Measurements from ENCODE around the gene LMTK3.

LMTK3 gene

GRCh38 chr19:48466561-48467325, 44.9 kb downstream of the LMTK3 start:
- Mint-ChIP-seq H3K9me3 (no peaks in the 10 kb centered on the region), H3K27me3 (no peaks in the 10 kb centered on the region), H3K36me3 (ENCODE audit: low read depth) (peaks cover 13% of the 10 kb centered on the region), H3K27ac (no peak overlapping the region), H3K4me3 (no peak overlapping the region), H3K4me1 (ENCODE audit: low read depth) (peaks cover 29% of the 10 kb centered on the region)

DNA sequence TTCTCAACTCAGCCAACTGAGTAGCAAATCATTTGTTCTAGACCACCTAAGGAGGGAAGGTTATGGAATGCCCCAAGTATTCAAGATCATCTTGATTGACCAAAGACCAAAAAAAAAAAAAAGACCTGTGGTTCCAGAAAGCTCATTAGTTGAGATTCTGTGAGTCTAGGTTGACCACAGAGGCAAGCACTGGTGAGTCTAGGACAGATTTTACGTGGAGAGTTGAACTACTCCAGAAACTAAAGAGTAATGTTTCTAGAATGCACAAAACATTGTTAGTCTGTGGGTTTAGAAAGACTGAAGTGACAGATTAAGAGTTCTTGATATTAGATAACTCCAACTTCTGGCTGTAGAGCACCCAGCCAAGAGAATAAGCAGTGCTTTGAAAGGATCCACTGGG, 46.4 kb downstream of the LMTK3 start:
- Mint-ChIP-seq H3K27me3 (no peaks in the 10 kb centered on the region), H3K27ac (no peak overlapping the region), H3K9me3 (no peaks in the 10 kb centered on the region), H3K36me3 (ENCODE audit: low read depth) (peaks cover 13% of the 10 kb centered on the region), H3K4me3 (no peak overlapping the region), H3K4me1 (ENCODE audit: low read depth) (peaks cover 23% of the 10 kb centered on the region)

DNA sequence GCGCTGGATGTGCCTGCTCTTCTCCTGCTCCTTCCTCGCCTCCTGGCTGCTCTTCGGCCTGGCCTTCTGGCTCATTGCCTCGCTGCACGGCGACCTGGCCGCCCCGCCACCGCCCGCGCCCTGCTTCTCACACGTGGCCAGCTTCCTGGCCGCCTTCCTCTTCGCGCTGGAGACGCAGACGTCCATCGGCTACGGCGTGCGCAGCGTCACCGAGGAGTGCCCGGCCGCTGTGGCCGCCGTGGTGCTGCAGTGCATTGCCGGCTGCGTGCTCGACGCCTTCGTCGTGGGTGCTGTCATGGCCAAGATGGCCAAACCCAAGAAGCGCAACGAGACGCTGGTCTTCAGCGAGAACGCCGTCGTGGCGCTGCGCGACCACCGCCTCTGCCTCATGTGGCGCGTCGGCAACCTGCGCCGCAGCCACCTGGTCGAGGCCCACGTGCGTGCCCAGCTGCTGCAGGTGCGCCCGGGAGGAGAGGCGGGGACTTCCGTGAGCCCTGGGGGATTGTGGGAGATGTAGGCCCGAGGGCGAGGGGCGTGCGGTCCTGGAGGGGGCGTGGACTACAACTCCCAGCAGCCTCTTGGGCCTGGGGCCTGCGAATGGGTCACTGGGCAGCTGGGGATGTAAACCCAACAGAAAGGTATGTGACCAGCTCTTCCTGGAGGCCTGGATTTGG, 49.5 kb downstream of the LMTK3 start:
- H3K9me3 Mint-ChIP-seq = no peaks in the 10 kb centered on the region
- peaks cover 4% of the 10 kb centered on the region for H3K4me1 Mint-ChIP-seq (ENCODE audit: low read depth)
- H3K27me3 Mint-ChIP-seq = no peaks in the 10 kb centered on the region
- H3K4me3 Mint-ChIP-seq = no peak overlapping the region
- no peak overlapping the region for H3K27ac Mint-ChIP-seq
- peaks cover 27% of the 10 kb centered on the region for H3K36me3 Mint-ChIP-seq (ENCODE audit: low read depth)

- Mint-ChIP-seq H3K27me3 (no peaks in the 10 kb centered on the region), H3K9me3 (no peaks in the 10 kb centered on the region), H3K4me3 (no peak overlapping the region), H3K36me3 (ENCODE audit: low read depth) (peaks cover 30% of the 10 kb centered on the region), H3K4me1 (ENCODE audit: low read depth) (peaks cover 4% of the 10 kb centered on the region), H3K27ac (no peak overlapping the region)
Measured at GRCh38 chr19:48461651-48461981, 50.0 kb downstream of the LMTK3 start.

- Mint-ChIP-seq H3K9me3 (no peaks in the 10 kb centered on the region), H3K36me3 (ENCODE audit: low read depth) (peaks cover 32% of the 10 kb centered on the region), H3K27ac (no peak overlapping the region), H3K27me3 (no peaks in the 10 kb centered on the region), H3K4me3 (no peak overlapping the region), H3K4me1 (ENCODE audit: low read depth) (no peaks in the 10 kb centered on the region)
Measured at GRCh38 chr19:48458016-48458415, 53.6 kb downstream of the LMTK3 start.

GRCh38 chr19:48456864-48457263, 54.8 kb downstream of the LMTK3 start:
- Mint-ChIP-seq H3K4me1 (ENCODE audit: low read depth) (no peaks in the 10 kb centered on the region), H3K27me3 (no peaks in the 10 kb centered on the region), H3K27ac (no peak overlapping the region), H3K9me3 (no peaks in the 10 kb centered on the region), H3K4me3 (no peak overlapping the region), H3K36me3 (ENCODE audit: low read depth) (peaks cover 35% of the 10 kb centered on the region)

DNA sequence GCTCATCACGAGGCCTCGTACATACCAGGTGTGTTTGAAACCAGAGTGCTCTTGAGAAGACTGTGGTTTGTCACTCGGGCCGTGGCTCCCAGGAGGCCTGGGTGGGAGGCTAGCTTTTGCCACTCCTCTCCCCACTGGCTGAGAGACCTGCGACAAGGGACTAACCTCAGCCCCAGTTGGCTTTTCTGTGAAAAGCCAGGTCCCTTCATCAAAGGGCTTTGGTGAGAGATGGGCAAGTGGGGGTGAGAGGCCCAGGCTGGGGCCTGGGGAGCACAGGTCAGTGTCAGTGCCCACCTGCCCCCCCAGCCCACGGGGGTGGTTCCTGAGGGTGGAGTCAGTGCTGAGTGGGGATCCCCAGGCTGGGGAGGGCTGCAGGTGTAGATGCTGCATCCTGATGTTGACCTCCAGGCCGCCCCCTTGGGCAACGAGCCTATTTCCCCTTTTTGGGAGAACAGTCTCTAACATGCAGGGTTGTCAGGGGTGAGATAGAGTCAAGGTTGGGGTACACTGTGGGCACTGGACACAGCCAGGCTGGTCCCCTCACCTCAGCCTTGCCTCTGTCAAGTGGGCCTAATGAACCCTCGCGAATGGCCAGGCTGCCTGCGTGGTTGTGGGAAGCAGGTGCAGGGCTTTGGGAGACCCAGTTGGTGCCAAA, 55.6 kb downstream of the LMTK3 start:
- Mint-ChIP-seq H3K9me3 (no peaks in the 10 kb centered on the region), H3K27me3 (no peaks in the 10 kb centered on the region), H3K4me3 (no peak overlapping the region), H3K36me3 (ENCODE audit: low read depth) (peaks cover 43% of the 10 kb centered on the region), H3K27ac (no peak overlapping the region), H3K4me1 (ENCODE audit: low read depth) (no peaks in the 10 kb centered on the region)

GRCh38 chr19:48455171-48455907, 56.3 kb downstream of the LMTK3 start, which contains the start of gene KCNJ14:
Gene KCNJ14, plus strand, starts transcription at chr19:48455574. Its CDS starts 6,151 bp downstream, at chr19:48461725.
- Mint-ChIP-seq H3K27me3 (no peaks in the 10 kb centered on the region), H3K9me3 (no peaks in the 10 kb centered on the region), H3K4me3 (no peak within 1 kb of the TSS), H3K4me1 (ENCODE audit: low read depth) (no peaks in the 10 kb centered on the region), H3K27ac (no peak within 1 kb of the TSS), H3K36me3 (ENCODE audit: low read depth) (peaks cover 44% of the 10 kb centered on the region)

DNA sequence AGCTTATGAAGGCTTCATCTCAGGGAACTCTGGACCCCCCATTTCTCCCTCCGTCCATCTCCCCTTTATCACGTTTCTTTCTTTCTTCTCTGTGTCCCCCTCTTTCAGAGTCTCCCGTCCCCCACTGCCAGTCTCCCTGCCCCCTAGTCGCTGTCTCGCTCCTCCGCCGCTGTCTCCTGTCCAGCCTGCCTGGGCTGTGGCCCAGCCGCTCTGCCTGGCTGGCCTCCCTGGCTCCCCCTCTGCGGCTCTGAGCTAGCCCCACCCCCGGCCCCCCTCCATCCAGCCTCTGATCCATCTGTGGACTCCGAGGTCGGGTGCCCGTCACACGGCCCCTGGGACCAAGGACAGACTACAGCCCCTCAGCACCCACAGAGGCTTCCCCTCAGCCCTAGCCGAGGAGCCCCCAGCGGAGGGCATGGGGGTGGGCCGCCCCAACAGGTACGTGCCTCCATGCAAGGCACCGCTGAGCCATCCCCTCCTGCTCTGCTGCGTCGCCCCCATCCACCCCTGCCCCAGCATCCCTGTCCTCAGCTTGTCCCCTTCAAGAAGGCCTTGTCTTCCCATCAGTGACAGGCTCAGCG, 57.4 kb downstream of the LMTK3 start:
- H3K27ac Mint-ChIP-seq = no peak overlapping the region
- no peaks in the 10 kb centered on the region for H3K9me3 Mint-ChIP-seq
- H3K27me3 Mint-ChIP-seq = no peaks in the 10 kb centered on the region
- no peaks in the 10 kb centered on the region for H3K4me1 Mint-ChIP-seq (ENCODE audit: low read depth)
- peaks cover 49% of the 10 kb centered on the region for H3K36me3 Mint-ChIP-seq (ENCODE audit: low read depth)
- H3K4me3 Mint-ChIP-seq = no peak overlapping the region

DNA sequence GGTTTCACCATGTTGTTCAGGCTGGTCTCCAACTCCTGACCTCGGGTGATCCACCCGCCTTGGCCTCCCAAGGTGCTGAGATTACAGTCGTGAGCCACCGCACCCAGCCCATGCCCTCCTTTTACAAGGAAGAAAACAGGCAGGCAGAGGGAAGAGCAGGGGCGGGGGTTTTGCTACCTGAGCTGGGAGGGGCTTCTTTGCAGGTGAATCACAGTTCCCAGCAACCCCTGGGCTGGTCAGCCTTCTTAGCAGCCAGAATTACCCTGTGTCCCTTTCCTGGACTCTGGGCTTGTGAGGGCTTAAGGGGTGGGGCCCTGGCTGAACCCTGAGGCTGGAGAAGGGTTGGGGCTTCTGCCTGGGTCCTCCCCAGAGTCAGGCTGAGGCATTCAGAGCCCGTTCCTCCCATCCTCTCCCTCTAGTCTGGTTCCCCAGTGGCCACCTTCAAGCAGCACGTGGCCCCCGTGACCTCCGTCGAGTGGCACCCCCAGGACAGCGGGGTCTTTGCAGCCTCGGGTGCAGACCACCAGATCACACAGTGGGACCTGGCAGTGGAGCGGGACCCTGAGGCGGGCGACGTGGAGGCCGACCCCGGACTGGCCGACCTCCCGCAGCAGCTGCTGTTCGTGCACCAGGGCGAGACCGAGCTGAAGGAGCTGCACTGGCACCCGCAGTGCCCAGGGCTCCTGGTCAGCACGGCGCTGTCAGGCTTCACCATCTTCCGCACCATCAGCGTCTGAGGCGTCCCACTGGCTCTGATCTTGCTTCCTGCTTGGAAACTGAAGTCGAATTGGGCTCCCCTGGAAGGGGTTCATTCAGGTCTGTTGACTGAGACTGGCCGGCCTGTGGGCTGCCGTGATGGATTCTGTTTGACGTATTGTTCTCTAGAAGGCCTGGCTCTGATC, 59.1 kb downstream of the LMTK3 start:
- H3K36me3 Mint-ChIP-seq (ENCODE audit: low read depth) = peaks cover 56% of the 10 kb centered on the region
- H3K27ac Mint-ChIP-seq = no peak overlapping the region
- no peaks in the 10 kb centered on the region for H3K27me3 Mint-ChIP-seq
- no peaks in the 10 kb centered on the region for H3K9me3 Mint-ChIP-seq
- peaks cover 9% of the 10 kb centered on the region for H3K4me1 Mint-ChIP-seq (ENCODE audit: low read depth)
- no peak overlapping the region for H3K4me3 Mint-ChIP-seq

GRCh38 chr19:48451624-48452023, 60.0 kb downstream of the LMTK3 start:
- peaks cover 53% of the 10 kb centered on the region for H3K36me3 Mint-ChIP-seq (ENCODE audit: low read depth)
- no peak overlapping the region for H3K27ac Mint-ChIP-seq
- no peak overlapping the region for H3K4me3 Mint-ChIP-seq
- no peaks in the 10 kb centered on the region for H3K27me3 Mint-ChIP-seq
- H3K4me1 Mint-ChIP-seq (ENCODE audit: low read depth) = peaks cover 14% of the 10 kb centered on the region
- H3K9me3 Mint-ChIP-seq = no peaks in the 10 kb centered on the region

DNA sequence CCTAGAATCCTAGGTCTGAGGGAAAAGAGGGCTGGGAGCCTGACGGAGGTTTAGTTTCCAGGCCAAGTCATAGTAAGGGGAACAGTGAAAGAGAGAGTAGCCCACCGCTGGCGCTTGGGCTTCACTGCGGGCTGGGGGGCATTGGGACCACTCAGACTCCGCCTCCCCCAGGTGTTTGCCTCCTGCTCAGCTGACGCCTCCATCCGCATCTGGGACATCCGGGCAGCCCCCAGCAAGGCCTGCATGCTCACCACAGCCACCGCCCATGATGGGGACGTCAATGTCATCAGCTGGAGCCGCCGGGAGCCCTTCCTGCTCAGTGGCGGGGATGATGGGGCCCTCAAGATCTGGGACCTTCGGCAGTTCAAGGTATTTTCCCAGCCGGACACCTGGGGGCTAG, 60.8 kb downstream of the LMTK3 start:
- H3K27me3 Mint-ChIP-seq = no peaks in the 10 kb centered on the region
- no peaks in the 10 kb centered on the region for H3K9me3 Mint-ChIP-seq
- peaks cover 21% of the 10 kb centered on the region for H3K4me1 Mint-ChIP-seq (ENCODE audit: low read depth)
- peaks cover 60% of the 10 kb centered on the region for H3K36me3 Mint-ChIP-seq (ENCODE audit: low read depth)
- H3K4me3 Mint-ChIP-seq = no peak overlapping the region
- H3K27ac Mint-ChIP-seq = no peak overlapping the region

- peaks cover 61% of the 10 kb centered on the region for H3K36me3 Mint-ChIP-seq (ENCODE audit: low read depth)
- no peak overlapping the region for H3K4me3 Mint-ChIP-seq
- no peak overlapping the region for H3K27ac Mint-ChIP-seq
- H3K9me3 Mint-ChIP-seq = no peaks in the 10 kb centered on the region
- H3K27me3 Mint-ChIP-seq = no peaks in the 10 kb centered on the region
- peaks cover 24% of the 10 kb centered on the region for H3K4me1 Mint-ChIP-seq (ENCODE audit: low read depth)
Measured at GRCh38 chr19:48450441-48450840, 61.2 kb downstream of the LMTK3 start.

DNA sequence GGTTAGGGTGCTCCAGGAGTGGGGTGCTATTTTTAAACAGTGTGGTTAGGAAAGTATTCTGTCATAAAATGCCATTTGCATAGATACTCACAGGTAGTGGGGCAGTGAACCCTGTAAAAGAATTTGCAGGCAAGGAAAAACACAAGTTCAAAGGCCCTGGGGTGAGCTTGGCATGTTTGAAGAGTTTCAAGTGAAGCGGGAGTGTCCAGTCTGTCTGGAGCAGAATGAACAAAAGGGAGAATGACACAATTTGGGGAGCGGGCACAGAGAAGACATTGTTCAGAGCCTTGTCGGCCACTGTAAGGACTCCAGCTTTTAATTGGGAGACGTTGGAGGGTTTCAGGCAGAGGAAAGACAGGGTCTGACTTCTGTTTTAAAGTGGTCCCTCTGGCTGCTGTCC, 63.1 kb downstream of the LMTK3 start:
- no peak overlapping the region for H3K4me3 Mint-ChIP-seq
- H3K4me1 Mint-ChIP-seq (ENCODE audit: low read depth) = peaks cover 38% of the 10 kb centered on the region
- no peak overlapping the region for H3K27ac Mint-ChIP-seq
- H3K9me3 Mint-ChIP-seq = no peaks in the 10 kb centered on the region
- peaks cover 52% of the 10 kb centered on the region for H3K36me3 Mint-ChIP-seq (ENCODE audit: low read depth)
- H3K27me3 Mint-ChIP-seq = peaks cover 10% of the 10 kb centered on the region
